Ovary (tissue), 3 donors: Measurements from ENCODE around the gene LGI4.

Experiments used
- POLR2A ChIP-seq: fragments of 450-650 bp; IDR thresholded peaks from one replicate; pipeline ENCODE4 v1.6.1; 2017; ENCODE audit warnings: antibody characterized with exemption, mild to moderate bottlenecking, moderate library complexity
- TF ChIP-seq, protein P1 (sequence below), 3 donors: fragments of 450-650 bp in 2 of 3; fragments of 200-600 bp in 1 of 3; IDR thresholded peaks; one replicate each; pipeline versions ENCODE4 v1.5.1 to v1.8.0; 2016 to 2022; ENCODE audit warnings: antibody characterized with exemption in 3 of 3, mild to moderate bottlenecking in 1 of 3
- donor health status: DM: no; HTN: no; CAD: no.

DNA sequence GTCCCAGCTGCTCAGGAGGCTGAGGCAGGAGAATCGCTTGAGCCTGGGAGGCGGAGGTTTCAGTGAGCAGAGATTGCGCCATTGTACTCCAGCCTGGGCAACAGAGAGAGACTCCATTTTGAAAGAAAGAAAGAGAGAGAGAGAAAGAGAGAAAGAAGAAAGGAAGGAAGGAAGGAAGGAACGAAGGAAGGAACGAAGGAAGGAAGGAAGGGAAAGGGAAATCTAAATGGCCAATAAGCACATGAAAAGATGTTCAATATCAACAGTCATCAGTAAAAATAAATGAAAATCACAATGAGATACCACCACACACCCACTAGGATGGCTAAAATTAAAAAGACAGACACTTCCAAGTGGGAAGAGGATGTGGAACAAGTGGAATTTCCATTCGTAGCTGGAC is 39.4 kb upstream of the LGI4 start:
- TF ChIP-seq POLR2A, result no peak
- TF ChIP-seq, protein P1, sequence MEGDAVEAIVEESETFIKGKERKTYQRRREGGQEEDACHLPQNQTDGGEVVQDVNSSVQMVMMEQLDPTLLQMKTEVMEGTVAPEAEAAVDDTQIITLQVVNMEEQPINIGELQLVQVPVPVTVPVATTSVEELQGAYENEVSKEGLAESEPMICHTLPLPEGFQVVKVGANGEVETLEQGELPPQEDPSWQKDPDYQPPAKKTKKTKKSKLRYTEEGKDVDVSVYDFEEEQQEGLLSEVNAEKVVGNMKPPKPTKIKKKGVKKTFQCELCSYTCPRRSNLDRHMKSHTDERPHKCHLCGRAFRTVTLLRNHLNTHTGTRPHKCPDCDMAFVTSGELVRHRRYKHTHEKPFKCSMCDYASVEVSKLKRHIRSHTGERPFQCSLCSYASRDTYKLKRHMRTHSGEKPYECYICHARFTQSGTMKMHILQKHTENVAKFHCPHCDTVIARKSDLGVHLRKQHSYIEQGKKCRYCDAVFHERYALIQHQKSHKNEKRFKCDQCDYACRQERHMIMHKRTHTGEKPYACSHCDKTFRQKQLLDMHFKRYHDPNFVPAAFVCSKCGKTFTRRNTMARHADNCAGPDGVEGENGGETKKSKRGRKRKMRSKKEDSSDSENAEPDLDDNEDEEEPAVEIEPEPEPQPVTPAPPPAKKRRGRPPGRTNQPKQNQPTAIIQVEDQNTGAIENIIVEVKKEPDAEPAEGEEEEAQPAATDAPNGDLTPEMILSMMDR (IDR thresholded peaks at IDR 0.05), result no peak
